Measurements from ENCODE around the gene SSBP2. TPM values are rescaled to one million over a fixed set of nuclear protein-coding genes. Genes with fewer than 3 reads are reported as not detected.

SSBP2 gene
- total and polyA plus RNA-seq, 7 donors: 9.9 to 89.2 (median 68.7) TPM

- TF ChIP-seq CTCF (IDR thresholded peaks at IDR 0.05) (no peak), POLR2AphosphoS5 (IDR thresholded peaks at IDR 0.05) (no peak), EP300 (IDR thresholded peaks at IDR 0.05) (no peak), POLR2A (IDR thresholded peaks at IDR 0.05) (no peak)
- H3K27me3 ChIP-seq: no peaks in the 10 kb centered on the region
- peaks cover 0 to 11% (median 5%) of the 10 kb centered on the region in 4 donors for H3K4me1 ChIP-seq
- DNase-seq: no peak
- H3K27ac ChIP-seq: peak overlapping the region in 1 of 4 donors; percentile 44
- WGBS, 2 donors: 60 to 65% methylated on average over 1 of the region's 1 CpG
- intact Hi-C loops (cut with DNase I): no loop called here
- no peaks in the 10 kb centered on the region for H3K9me3 ChIP-seq
- peaks cover 0 to 6% (median 0%) of the 10 kb centered on the region in 4 donors for H3K36me3 ChIP-seq
- H3K4me3 ChIP-seq: no peak overlapping the region
Observed at GRCh38 chr5:81534441-81534840, 216.5 kb downstream of the SSBP2 start.

DNA sequence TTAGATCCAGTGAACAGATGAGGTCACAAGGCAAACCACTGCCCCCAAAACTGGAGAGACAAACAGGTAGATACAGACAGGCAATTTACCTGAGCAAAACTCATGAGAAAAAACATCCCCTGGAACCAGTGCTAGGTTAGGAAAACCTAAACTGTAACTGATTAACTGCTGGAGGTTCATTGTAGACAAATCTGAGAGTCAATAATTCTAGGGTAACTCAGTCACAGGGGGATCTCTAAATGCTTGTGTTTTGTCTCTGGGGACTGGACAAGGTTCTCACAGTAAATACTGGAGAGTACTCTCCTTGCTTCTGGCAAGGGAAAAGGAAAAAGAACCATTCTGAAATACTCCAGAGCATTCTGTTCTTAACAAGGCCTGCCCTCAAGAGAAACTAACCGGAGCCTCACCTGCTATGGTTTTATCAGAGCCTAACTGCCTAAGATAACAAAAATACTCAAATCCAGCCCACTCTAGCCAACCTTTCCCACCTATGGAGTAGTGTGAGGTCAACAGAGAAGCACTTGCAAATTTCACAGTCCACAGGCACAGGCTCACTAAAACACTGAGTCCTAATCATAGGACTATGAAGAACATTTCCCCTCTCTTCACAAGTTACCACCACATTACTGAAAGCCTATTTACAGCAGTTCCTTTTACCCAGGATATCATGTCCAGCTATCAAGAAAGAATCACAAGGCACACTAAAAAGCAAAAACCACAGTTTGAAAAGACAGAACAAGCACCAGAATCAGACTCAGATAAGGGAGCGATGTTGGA is 217.1 kb downstream of the SSBP2 start:
- Histone ChIP-seq H3K4me1 (peaks cover 0 to 11% (median 5%) of the 10 kb centered on the region in 4 donors), H3K27me3 (no peaks in the 10 kb centered on the region), H3K4me3 (no peak overlapping the region), H3K27ac (peak overlapping the region in 1 of 4 donors; percentile 44), H3K36me3 (no peaks in the 10 kb centered on the region), H3K9me3 (no peaks in the 10 kb centered on the region)
- intact Hi-C loops (cut with DNase I): no loop called here
- TF ChIP-seq POLR2AphosphoS5 (IDR thresholded peaks at IDR 0.05) (no peak), POLR2A (IDR thresholded peaks at IDR 0.05) (no peak), CTCF (IDR thresholded peaks at IDR 0.05) (no peak), EP300 (IDR thresholded peaks at IDR 0.05) (no peak)
- WGBS, 2 donors: 87 to 93% methylated on average over 2 of the region's 2 CpGs
- no peak for DNase-seq

- no peak for DNase-seq
- no peaks in the 10 kb centered on the region for H3K27me3 ChIP-seq
- peaks cover 0 to 15% (median 7%) of the 10 kb centered on the region in 4 donors for H3K4me1 ChIP-seq
- intact Hi-C loops (cut with DNase I): no loop called here
- H3K9me3 ChIP-seq: no peaks in the 10 kb centered on the region
- H3K4me3 ChIP-seq: no peak overlapping the region
- WGBS, 2 donors: 97 to 100% methylated on average over 1 of the region's 1 CpG
- no peaks in the 10 kb centered on the region for H3K36me3 ChIP-seq
- TF ChIP-seq EP300 (IDR thresholded peaks at IDR 0.05) (no peak), CTCF (IDR thresholded peaks at IDR 0.05) (no peak), POLR2AphosphoS5 (IDR thresholded peaks at IDR 0.05) (no peak), POLR2A (IDR thresholded peaks at IDR 0.05) (no peak)
- no peak overlapping the region for H3K27ac ChIP-seq
Observed at GRCh38 chr5:81530919-81531318, 220.0 kb downstream of the SSBP2 start.

DNA sequence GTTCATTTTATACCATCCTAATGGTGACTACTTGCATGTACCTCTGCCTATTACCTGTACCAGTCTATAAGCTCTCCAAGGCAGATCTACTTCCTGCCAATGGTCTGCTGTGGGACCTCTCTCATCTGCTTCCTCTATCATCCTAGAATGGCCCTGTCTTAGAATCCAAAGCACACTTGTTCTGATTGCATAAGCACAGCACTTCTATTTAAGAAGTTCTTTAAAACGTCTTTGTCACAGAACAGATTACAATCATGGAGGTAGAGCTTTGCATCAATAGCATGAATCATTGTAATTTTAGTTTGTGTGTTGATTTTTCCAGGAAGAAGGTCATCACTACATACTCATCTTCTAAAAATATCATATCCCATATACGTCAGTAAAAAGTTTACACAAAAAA is 225.2 kb downstream of the SSBP2 start:
- TF ChIP-seq CTCF (IDR thresholded peaks at IDR 0.05) (no peak), POLR2AphosphoS5 (IDR thresholded peaks at IDR 0.05) (no peak), EP300 (IDR thresholded peaks at IDR 0.05) (no peak), POLR2A (IDR thresholded peaks at IDR 0.05) (no peak)
- no peak overlapping the region for H3K27ac ChIP-seq
- intact Hi-C loops (cut with DNase I): no loop called here
- no peak for DNase-seq
- H3K4me1 ChIP-seq: peaks cover 0 to 13% (median 5%) of the 10 kb centered on the region in 4 donors
- H3K36me3 ChIP-seq: no peaks in the 10 kb centered on the region
- WGBS, 2 donors: 60 to 79% methylated on average over 2 of the region's 2 CpGs
- no peaks in the 10 kb centered on the region for H3K27me3 ChIP-seq
- H3K9me3 ChIP-seq: no peaks in the 10 kb centered on the region
- H3K4me3 ChIP-seq: no peak overlapping the region
